NCI-H82 (cell line): Measurements from ENCODE around the gene ABCA5.

Source experiments
- DNase-seq: peaks from one replicate; lab custom pipeline; 2025; lab: John Stamatoyannopoulos, UW

The ABCA5 gene

GRCh38 chr17:69267219-69267618 lies 59.7 kb downstream of the ABCA5 start:
- DNase-seq = no peak

- no peak for DNase-seq
These were observed 61.1 kb downstream of the ABCA5 start for GRCh38 chr17:69265873-69266272.

GRCh38 chr17:69254187-69254586 lies 72.7 kb downstream of the ABCA5 start:
- no peak for DNase-seq

DNA sequence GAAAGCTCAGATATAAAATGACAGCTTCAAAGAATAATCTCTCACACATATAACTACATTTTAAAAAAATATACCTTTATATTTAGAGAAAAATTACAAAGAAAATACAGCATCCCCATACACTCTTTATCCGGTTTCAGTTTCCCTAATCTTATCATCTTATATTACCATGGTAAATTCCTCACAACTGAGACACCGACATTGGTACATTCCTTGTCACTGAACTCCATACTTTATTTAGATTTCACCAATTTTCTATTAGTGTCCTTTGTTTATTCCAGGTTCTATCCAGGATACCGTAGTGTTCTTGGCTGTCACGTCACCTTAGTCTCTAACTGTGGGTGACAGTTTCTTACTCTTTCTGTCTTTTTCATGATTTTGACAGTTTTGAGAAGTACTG lies 76.3 kb downstream of the ABCA5 start:
- DNase-seq = no peak

GRCh38 chr17:69246726-69247375 lies 80.1 kb downstream of the ABCA5 start:
- peak; percentile 76 for DNase-seq

DNA sequence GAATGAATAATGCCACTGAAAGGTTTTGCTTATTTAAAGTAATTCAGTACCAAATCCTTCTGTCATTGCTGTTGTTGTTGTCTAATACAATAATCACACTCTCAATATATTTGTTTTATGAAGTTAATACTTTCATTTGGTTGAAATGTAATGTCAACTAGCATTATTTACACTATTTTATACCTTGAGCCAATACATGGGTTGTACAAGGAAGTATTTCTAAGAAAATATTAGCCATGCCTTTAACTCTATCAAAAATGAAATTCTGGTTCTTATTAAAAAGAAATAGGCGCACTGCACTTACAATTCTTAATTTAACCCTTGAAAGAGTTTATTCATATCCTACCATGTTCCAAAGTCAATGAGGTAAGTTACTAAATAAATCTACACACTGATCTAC lies 80.7 kb downstream of the ABCA5 start:
- DNase-seq = no peak

- DNase-seq = no peak
These were observed 81.3 kb downstream of the ABCA5 start for GRCh38 chr17:69245617-69246016.

DNA sequence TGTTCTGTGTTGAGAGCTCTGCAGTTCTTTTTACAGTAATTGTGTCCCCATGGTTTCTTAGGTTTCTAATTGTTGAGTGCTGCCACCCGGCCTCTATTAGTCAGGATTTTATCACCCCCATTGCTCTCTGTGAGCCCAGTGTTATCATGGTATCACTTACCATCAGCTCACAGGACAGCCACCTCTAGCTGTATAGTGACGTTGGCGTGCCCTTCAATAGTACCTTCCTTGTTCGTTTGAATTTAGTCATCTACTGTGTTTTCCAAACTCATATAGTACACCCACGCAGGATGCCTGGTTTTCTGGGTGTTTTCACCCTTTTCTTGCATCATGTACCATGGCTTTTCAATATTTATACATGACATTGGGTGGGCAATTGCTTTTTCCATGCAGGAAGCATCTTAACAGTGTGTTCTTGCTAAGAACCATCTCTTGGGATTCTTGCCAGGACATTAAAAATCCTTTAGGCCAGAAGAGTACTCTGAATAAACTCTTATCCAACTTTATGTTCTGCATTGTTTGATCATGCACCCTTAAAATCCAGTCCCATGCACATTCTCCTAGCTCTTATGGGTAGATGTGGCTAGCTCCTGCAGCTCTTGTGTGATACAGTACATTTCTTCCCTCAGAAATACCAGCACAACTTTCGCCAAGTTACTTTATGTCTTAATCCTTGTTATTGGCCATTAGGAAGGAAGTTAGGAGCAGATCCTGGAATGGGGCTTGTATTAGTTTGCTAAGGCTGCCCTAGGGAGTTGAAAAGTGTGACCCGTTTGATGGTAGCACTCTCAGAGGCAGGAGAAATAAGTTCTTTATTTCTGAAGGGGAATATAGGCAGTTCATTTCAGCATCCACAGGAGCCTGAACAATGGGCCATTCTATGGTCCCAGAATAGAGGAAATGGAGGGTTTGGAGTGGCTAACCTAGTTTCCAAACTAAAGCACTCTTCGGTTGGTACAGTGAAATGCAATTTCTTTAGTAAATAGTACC lies 87.0 kb downstream of the ABCA5 start:
- DNase-seq = no peak

GRCh38 chr17:69236946-69237345 lies 90.0 kb downstream of the ABCA5 start:
- DNase-seq = no peak

- DNase-seq = no peak
These were observed 90.5 kb downstream of the ABCA5 start for GRCh38 chr17:69236464-69236863.

DNA sequence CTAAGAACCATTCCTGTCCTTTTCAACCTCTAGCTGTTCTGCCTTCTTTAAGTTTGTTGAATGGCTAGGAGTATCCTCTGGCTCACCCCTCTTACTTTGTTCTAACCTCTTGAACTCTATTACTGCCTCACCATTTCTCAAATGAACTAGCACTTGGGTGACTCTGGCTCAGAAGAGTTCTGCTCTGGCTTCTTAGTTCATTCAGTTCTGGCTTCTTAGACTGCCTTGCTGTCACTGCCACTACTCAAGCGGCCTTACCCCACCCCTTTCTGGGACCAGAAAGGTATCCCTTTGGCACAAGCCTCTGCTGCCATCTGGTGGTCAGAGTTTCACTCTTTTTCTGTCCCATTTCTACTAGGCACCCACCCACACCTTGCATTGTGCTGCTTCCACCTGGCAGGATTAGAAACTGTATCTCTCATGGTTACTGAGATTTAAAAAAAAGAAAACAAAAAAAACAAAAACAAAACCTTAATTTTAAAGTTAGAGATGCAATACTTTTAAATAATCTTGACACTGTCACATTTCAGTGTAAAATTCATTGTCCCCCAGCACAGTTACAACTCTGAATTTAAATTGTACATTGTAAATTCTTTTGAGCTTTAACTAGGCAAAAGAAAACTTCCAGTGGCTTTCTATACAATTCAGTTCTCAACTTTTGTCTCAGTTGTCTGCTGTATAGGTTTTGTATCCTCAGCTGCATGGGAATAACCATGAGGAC lies 91.4 kb downstream of the ABCA5 start:
- peak; percentile 85 for DNase-seq

- peak; percentile 28 for DNase-seq
These were observed 94.3 kb downstream of the ABCA5 start for GRCh38 chr17:69232650-69233049.

GRCh38 chr17:69231521-69231920 lies 95.4 kb downstream of the ABCA5 start:
- no peak for DNase-seq

DNA sequence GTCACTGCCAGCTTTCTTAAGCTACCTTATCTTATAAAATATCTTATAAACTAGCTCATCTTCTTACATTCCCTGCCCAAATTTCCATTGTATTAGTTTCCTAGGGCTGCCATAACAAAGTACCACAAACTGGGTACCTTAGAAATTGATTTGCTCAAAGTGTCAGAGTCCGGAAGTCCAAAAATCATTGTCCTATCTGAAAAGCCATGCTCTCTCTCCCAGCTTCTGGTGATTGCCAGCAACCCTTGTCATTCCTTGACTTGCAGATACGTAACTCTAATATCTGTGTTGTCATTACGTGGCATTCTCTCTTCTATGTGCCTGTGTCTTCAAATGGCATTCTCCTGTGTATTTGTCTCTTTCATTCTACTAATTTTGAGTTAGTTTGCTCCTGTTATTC lies 96.0 kb downstream of the ABCA5 start:
- no peak for DNase-seq

DNA sequence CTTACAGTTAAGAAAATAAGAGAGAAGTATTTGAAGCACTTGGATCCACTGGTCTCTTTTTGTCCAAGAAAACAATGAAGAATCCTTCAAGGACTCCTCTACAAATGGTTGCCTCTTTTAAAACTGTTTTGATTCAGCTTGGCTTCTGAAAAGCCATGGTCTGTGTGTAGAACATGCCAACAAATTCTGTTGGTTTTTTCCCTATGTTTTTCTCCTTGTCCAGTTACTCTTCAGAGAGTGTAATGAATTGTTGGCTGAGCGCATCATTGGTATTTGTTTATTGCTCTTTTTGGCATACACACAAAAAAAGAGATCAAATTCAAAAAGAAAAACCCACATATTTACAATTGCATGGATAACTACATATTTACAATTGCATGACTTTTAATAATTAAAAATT lies 98.4 kb downstream of the ABCA5 start, which contains the start of gene ABCA10:
Gene ABCA10, minus strand, starts transcription at position 249 of the 400 bp plus-strand sequence. CDS start 3,466 bp downstream, outside the sequence.
- DNase-seq = no peak

DNA sequence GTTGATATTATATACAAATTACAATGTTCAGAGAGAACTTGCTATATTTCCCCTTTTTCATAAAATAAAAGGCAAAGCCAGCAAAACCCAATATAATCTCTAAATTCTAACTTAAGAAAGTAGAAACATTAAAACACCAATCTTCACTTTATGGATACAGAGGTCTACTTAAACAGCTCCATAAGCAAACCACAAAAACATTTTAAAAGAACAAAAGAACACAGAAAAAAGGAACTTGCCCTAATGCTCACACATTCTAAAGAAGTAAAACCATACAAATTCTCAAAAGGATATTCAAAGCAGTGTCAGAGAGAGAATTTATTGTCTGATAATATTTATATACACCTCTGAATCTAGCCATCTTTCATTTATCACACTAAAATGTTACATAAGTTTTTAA lies 98.9 kb downstream of the ABCA5 start:
- no peak for DNase-seq

- no peak for DNase-seq
These were observed 99.4 kb downstream of the ABCA5 start for GRCh38 chr17:69227541-69227940.

DNA sequence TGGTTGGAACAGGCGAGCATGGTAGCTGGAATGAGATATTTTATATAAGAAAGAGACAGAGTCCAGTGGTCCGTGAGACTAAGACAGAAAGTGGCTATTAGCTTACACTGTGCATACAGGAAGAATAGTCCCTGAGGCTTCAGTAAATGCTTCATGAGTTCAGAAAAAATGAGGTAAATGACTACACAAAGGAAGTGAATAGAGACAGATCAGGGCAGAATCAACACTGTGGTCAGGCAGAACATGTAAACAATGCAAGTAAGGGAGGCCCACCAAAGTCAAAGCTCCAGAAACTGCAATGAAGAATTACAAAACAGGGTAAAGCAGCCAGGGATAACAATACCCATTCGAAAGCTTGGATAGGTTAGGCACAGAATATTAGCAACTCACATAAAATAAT lies 103.1 kb downstream of the ABCA5 start:
- DNase-seq = no peak

- no peak for DNase-seq
These were observed 104.2 kb downstream of the ABCA5 start for GRCh38 chr17:69222707-69223258.

DNA sequence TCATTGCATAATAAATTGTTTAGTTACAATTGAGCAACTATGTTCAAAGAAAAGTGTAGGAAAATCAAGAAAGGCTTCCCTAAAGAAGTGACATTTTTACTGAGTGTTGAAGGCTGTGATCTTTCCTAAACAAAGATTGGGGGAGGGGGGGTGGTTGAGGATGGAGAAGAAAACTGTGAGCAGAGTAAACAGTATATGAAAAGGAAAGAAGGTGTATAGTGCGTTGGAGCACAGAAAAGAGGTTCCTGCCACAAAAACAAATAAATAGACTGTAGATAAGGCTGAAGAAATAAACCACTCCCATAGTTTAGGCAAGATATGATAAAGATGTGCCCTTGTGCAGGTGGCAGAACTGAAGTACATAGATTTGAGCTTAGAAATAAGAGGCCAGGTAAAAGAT lies 106.8 kb downstream of the ABCA5 start:
- DNase-seq = no peak

DNA sequence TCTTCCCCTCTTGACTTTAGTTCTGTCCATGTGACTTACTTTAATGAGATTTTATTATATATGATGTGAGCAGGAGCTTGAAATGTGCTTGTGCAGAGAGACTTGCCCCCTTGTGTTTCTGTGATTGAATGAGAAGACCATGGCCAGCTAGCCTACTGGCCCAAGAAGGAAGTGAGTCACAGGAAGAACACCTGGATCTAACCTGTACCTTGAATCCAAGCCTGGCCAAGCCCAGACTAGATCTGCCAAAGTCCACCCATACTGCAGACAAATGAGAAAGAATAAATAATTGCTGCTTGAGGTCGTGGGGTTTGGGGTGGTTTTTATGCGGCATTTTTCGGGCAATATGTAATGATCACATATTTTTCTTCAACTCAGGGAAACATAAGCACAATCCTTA lies 107.9 kb downstream of the ABCA5 start:
- DNase-seq = no peak
